ENCODE measurements around the gene SLC38A9. TPM values are rescaled to one million over a fixed set of nuclear protein-coding genes. Genes with fewer than 3 reads are reported as not detected.

SLC38A9 gene
- total and polyA plus RNA-seq, 4 donors: 11.4 to 31.0 (median 18.6) TPM

DNA sequence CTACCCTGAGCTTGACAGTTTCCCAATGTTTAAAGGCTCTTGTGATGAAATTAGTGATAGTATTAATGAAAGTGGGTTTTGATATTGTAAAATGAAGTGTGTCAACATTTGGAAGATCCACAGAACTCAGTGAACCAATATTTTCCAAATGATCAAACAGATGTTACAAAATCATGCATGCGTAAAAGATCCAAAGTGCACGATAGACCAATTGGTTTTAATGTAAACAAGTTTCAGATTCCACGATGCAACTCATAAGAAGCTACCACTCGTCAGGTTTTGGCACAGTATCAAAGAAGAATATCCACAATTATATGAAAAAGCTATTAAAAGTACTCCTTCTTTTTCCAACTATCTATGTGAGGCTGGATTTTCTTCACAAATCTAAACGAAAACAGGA lies 82.3 kb downstream of the SLC38A9 start:
- H3K27me3 ChIP-seq (ENCODE audit: control insufficient read depth in 4 of 4, insufficient read depth in 4 of 4, low read length in 3 of 4): no peaks in the 10 kb centered on the region
- H3K9me3 ChIP-seq (ENCODE audit: control insufficient read depth in 4 of 4, low read length in 3 of 4): no peaks in the 10 kb centered on the region
- no peak overlapping the region for H3K4me3 ChIP-seq (ENCODE audit: low read depth in 1 of 3, low read length in 3 of 3)
- peak; percentile 35 for TF ChIP-seq MAX (IDR thresholded peaks at IDR 0.05)
- TF ChIP-seq JUND (IDR thresholded peaks at IDR 0.05): peak; percentile 74 to 94
- TF ChIP-seq FOXA2 (IDR thresholded peaks at IDR 0.05): peak; percentile 93
- peak; percentile 81 for TF ChIP-seq ZBTB33 (IDR thresholded peaks at IDR 0.05)
- TF ChIP-seq NR2F2 (IDR thresholded peaks at IDR 0.05): no peak
- peak; percentile 27 to 95 for TF ChIP-seq EGR1 (IDR thresholded peaks at IDR 0.05; ENCODE audit: low read depth in 2 of 2)
- TF ChIP-seq RXRA (IDR thresholded peaks at IDR 0.05): peak; percentile 68 to 85
- TF ChIP-seq GABPA (IDR thresholded peaks at IDR 0.05 in 1 of 2, conservative IDR thresholded peaks at IDR 0.05 in 1 of 2): no peak
- TF ChIP-seq REST (IDR thresholded peaks at IDR 0.05): peak; percentile 50
- peak; percentile 94 for TF ChIP-seq SP1 (IDR thresholded peaks at IDR 0.05)
- peak; percentile 86 for TF ChIP-seq HNF4G (IDR thresholded peaks at IDR 0.05)
- TF ChIP-seq RAD21 (IDR thresholded peaks at IDR 0.05): peak; percentile 47 to 55
- no peak for TF ChIP-seq TAF1 (conservative IDR thresholded peaks at IDR 0.05)
- TF ChIP-seq, protein P1, sequence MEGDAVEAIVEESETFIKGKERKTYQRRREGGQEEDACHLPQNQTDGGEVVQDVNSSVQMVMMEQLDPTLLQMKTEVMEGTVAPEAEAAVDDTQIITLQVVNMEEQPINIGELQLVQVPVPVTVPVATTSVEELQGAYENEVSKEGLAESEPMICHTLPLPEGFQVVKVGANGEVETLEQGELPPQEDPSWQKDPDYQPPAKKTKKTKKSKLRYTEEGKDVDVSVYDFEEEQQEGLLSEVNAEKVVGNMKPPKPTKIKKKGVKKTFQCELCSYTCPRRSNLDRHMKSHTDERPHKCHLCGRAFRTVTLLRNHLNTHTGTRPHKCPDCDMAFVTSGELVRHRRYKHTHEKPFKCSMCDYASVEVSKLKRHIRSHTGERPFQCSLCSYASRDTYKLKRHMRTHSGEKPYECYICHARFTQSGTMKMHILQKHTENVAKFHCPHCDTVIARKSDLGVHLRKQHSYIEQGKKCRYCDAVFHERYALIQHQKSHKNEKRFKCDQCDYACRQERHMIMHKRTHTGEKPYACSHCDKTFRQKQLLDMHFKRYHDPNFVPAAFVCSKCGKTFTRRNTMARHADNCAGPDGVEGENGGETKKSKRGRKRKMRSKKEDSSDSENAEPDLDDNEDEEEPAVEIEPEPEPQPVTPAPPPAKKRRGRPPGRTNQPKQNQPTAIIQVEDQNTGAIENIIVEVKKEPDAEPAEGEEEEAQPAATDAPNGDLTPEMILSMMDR (IDR thresholded peaks at IDR 0.05; ENCODE audit: low read depth, low read length, missing input control): no peak
- TF ChIP-seq FOXA1 (IDR thresholded peaks at IDR 0.05): peak; percentile 87
- peak; percentile 90 for TF ChIP-seq ATF3 (IDR thresholded peaks at IDR 0.05)
- TF ChIP-seq YY1 (IDR thresholded peaks at IDR 0.05): no peak
- TF ChIP-seq HNF4A (conservative IDR thresholded peaks at IDR 0.05): peak; percentile 95
- peak overlapping the region in 1 of 2 donors; percentile 77 for H3K9ac ChIP-seq (ENCODE audit: low read depth in 1 of 2, low read length in 2 of 2)
- H3K36me3 ChIP-seq (ENCODE audit: control insufficient read depth in 4 of 4, insufficient read depth in 3 of 4, low read depth in 1 of 4, low read length in 3 of 4): no peaks in the 10 kb centered on the region
- 33% methylated on average over 5 of the region's 5 CpGs for WGBS
- peak overlapping the region; percentile 84 to 94 for H3K27ac ChIP-seq (ENCODE audit: low read depth in 1 of 2, low read length in 2 of 2)
- DNase-seq (ENCODE audit: low spot score): no peak
- peaks cover 4 to 33% (median 15%) of the 10 kb centered on the region in 4 donors for H3K4me1 ChIP-seq (ENCODE audit: control insufficient read depth in 4 of 4, insufficient read depth in 4 of 4, low read length in 3 of 4)

Measured in liver (tissue), 9 donors.